ENCODE data around the gene NIM1K.
A peak's percentile ranks its signal among the peaks of the same experiment; 100 is the strongest.
"Not testable (repeated sequence)": the region's sequence is repeated elsewhere in the genome, so short reads cannot be mapped to it uniquely, and the experiment has no call there.

NIM1K gene

DNA sequence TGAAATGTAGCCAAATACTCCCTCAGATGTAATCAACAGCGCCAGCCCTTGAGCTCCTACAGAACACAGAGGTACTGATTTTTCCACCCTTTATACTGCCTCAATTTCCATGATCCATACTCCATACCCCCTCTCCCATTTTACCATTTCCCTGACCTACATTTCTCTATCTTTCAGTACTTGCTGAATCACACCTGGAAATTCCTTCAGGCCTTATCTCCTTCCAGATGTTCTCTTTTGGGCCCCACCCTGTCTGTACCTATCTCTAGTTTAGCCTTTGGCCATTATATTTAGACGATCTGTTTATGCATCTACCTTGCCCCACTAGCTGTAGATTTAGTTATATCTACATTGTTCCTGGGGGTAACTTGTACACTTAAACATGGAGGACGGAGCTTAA, 5.5 kb downstream of the NIM1K start:
- Histone ChIP-seq H3K27me3 (replicated peaks) (no peaks in the 10 kb centered on the region), H3K36me3 (replicated peaks) (no peaks in the 10 kb centered on the region), H3K4me3 (ENCODE audit: low read depth, low read length) (no peak overlapping the region), H3K27ac (no peak overlapping the region)
- in situ Hi-C loops (cut with HindIII; ENCODE audit: low pct_ligation_motif_present, low sequenced_read_pairs): no loop called here
- no peak for DNase-seq
- TF ChIP-seq, protein P1, sequence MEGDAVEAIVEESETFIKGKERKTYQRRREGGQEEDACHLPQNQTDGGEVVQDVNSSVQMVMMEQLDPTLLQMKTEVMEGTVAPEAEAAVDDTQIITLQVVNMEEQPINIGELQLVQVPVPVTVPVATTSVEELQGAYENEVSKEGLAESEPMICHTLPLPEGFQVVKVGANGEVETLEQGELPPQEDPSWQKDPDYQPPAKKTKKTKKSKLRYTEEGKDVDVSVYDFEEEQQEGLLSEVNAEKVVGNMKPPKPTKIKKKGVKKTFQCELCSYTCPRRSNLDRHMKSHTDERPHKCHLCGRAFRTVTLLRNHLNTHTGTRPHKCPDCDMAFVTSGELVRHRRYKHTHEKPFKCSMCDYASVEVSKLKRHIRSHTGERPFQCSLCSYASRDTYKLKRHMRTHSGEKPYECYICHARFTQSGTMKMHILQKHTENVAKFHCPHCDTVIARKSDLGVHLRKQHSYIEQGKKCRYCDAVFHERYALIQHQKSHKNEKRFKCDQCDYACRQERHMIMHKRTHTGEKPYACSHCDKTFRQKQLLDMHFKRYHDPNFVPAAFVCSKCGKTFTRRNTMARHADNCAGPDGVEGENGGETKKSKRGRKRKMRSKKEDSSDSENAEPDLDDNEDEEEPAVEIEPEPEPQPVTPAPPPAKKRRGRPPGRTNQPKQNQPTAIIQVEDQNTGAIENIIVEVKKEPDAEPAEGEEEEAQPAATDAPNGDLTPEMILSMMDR (IDR thresholded peaks at IDR 0.05; ENCODE audit: low read depth, low read length, missing control alignments): no peak

DNA sequence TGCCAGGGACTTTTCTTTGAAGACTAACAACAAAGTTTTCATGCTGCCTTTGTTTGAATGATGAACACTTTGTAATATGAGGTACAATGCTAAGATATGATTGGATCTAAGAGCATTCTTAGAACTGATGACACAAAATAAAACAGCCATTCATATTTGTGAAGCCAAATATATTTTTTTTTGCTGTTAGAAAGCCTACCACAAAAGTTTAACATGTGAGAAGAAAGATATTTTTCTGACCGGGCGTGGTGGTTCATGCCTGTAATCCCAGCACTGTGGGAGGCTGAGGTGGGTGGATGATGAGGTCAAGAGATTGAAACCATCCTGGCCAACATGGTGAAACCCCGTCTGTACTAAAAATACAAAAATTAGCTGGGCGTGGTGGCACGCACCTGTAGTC, 9.4 kb downstream of the NIM1K start:
- in situ Hi-C loops (cut with HindIII; ENCODE audit: low pct_ligation_motif_present, low sequenced_read_pairs); DNase-seq: not testable (repeated sequence)

DNA sequence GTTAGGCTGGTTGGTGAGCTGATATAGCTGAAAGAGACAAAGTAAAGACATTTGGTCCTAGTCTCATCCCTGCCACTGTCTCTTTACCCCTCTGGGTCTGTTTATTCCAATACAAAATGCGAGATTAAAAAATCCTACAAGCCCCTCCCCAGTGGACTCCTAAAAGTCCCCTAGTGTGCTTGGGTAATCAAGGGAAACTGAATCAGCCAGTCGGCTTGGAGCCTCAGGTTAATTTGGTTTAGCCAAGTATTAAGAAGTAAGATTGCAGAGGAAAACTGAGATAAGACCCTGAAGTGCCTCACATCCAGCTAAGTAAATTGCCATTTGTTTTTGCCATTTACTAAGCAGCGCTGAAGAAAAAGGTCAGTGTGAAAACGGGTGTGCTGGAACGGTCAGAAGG, 10.4 kb downstream of the NIM1K start:
- in situ Hi-C loops (cut with HindIII; ENCODE audit: low pct_ligation_motif_present, low sequenced_read_pairs): no loop called here

More for the DNA sequence above, 9.4 kb downstream of the NIM1K start:
- H3K4me3 ChIP-seq (ENCODE audit: low read depth, low read length); H3K27ac ChIP-seq; H3K36me3 ChIP-seq (replicated peaks); H3K27me3 ChIP-seq (replicated peaks): not testable (repeated sequence)

DNA sequence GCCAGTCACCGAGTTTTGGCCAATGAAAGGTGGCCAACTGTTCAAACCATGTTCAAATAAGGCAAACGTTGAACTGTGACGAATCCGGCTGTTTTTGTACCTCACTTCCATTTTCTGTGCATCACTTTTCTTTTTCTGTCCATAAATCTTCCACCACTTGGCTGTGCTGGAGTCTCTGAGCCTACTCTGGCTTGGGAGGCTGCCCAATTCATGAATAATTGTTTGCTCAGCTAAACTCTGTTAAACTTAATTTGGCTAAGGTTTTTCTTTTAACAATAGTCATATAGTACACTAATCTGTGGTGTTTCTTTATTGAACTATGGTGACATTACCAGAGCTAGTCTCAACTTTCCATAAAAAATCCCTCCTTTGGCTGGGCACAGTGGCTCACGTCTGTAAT, 11.3 kb downstream of the NIM1K start:
- no peaks in the 10 kb centered on the region for H3K27me3 ChIP-seq (replicated peaks)
- H3K4me3 ChIP-seq (ENCODE audit: low read depth, low read length): no peak overlapping the region
- no peaks in the 10 kb centered on the region for H3K36me3 ChIP-seq (replicated peaks)
- DNase-seq: no peak
- in situ Hi-C loops (cut with HindIII; ENCODE audit: low pct_ligation_motif_present, low sequenced_read_pairs): no loop called here
- TF ChIP-seq, protein P1 (IDR thresholded peaks at IDR 0.05; ENCODE audit: low read depth, low read length, missing control alignments): no peak
- no peak overlapping the region for H3K27ac ChIP-seq

More for the DNA sequence above, 10.4 kb downstream of the NIM1K start:
- H3K36me3 ChIP-seq (replicated peaks): no peaks in the 10 kb centered on the region
- no peak overlapping the region for H3K4me3 ChIP-seq (ENCODE audit: low read depth, low read length)
- no peak overlapping the region for H3K27ac ChIP-seq
- TF ChIP-seq, protein P1 (IDR thresholded peaks at IDR 0.05; ENCODE audit: low read depth, low read length, missing control alignments): no peak
- DNase-seq: no peak
- no peaks in the 10 kb centered on the region for H3K27me3 ChIP-seq (replicated peaks)

DNA sequence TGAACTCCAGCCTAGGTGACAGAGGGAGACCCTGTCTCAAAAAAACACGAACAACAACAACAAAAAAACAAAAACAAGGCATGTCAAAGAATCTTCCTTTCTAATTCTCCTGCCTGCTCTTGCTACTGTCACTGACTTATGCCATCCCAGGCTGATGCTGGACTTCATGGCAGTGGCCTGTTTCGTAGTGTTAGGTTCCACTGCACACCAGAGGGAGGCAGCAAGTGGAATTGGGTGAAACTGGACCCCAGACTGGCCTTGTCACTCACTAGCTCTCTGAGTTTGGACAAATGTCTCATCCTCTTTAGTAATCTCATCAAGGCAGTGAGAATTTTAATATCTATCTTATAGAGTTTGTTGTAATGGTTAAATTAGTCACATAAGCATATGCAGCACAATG, 12.9 kb downstream of the NIM1K start:
- Histone ChIP-seq H3K27ac (no peak overlapping the region), H3K27me3 (replicated peaks) (no peaks in the 10 kb centered on the region), H3K4me3 (ENCODE audit: low read depth, low read length) (no peak overlapping the region), H3K36me3 (replicated peaks) (no peaks in the 10 kb centered on the region)
- in situ Hi-C loops (cut with HindIII; ENCODE audit: low pct_ligation_motif_present, low sequenced_read_pairs): no loop called here
- TF ChIP-seq, protein P1 (IDR thresholded peaks at IDR 0.05; ENCODE audit: low read depth, low read length, missing control alignments): no peak
- DNase-seq: no peak

DNA sequence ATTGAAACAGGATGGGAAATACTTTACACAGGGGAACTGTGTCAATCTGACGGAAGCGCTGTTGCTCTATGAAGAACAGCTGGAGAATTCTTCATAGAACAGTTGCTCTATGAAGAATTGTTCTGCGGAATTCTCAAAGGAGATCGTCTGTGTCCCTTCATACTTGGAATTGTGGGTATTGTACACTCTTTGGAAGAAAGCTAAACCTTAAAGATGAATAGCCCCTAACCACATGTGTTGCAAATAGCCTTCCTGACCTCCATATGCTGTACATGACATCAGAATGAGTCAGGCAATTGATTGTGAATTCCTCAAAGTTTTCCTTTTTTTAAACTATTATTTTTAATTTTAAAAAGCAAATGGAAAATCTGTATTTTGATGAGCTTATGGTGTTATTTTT, 15.6 kb downstream of the NIM1K start:
- peak; percentile 9 for DNase-seq
- in situ Hi-C loops (cut with HindIII; ENCODE audit: low pct_ligation_motif_present, low sequenced_read_pairs): no loop called here
- no peak overlapping the region for H3K4me3 ChIP-seq (ENCODE audit: low read depth, low read length)

More for the DNA sequence above, 15.6 kb downstream of the NIM1K start:
- Histone ChIP-seq H3K27ac (no peak overlapping the region), H3K36me3 (replicated peaks) (no peaks in the 10 kb centered on the region), H3K27me3 (replicated peaks) (no peaks in the 10 kb centered on the region)
- TF ChIP-seq, protein P1 (IDR thresholded peaks at IDR 0.05; ENCODE audit: low read depth, low read length, missing control alignments): no peak
